ENCODE data around the gene FAM171A1.

Gene FAM171A1

GRCh38 chr10:15244635-15245197, 126.4 kb downstream of the FAM171A1 start:
- H3K4me3 ChIP-seq (ENCODE audit: low read depth, low read length): no peak overlapping the region
- DNase-seq (ENCODE audit: low read depth): no peak
- TF ChIP-seq CTCF (IDR thresholded peaks at IDR 0.05; ENCODE audit: low read depth, low read length, missing control alignments): no peak

GRCh38 chr10:15242261-15242840, 128.7 kb downstream of the FAM171A1 start:
- no peak overlapping the region for H3K4me3 ChIP-seq (ENCODE audit: low read depth, low read length)
- no peak for TF ChIP-seq CTCF (IDR thresholded peaks at IDR 0.05; ENCODE audit: low read depth, low read length, missing control alignments)
- DNase-seq (ENCODE audit: low read depth): no peak

DNA sequence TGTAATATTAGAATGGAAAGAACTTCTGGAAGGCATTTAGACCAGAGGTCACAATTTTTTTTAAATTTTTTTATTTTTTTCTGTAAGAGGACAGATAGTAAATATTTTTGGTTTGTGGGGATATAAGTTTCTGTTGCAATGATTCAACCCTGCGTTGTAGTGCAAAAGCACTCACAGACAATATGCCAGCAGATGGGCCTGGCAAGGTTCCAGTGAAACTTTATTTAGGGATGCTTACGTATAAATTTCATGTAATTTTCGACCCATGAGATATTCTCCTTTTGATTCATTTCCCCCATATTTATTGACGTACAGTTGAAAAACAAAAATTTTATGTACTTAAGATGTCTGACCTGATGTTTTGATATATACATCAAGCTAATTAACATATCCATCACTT, 129.8 kb downstream of the FAM171A1 start:
- no peak for DNase-seq (ENCODE audit: low read depth)
- TF ChIP-seq CTCF (IDR thresholded peaks at IDR 0.05; ENCODE audit: low read depth, low read length, missing control alignments): no peak
- no peak overlapping the region for H3K4me3 ChIP-seq (ENCODE audit: low read depth, low read length)

DNA sequence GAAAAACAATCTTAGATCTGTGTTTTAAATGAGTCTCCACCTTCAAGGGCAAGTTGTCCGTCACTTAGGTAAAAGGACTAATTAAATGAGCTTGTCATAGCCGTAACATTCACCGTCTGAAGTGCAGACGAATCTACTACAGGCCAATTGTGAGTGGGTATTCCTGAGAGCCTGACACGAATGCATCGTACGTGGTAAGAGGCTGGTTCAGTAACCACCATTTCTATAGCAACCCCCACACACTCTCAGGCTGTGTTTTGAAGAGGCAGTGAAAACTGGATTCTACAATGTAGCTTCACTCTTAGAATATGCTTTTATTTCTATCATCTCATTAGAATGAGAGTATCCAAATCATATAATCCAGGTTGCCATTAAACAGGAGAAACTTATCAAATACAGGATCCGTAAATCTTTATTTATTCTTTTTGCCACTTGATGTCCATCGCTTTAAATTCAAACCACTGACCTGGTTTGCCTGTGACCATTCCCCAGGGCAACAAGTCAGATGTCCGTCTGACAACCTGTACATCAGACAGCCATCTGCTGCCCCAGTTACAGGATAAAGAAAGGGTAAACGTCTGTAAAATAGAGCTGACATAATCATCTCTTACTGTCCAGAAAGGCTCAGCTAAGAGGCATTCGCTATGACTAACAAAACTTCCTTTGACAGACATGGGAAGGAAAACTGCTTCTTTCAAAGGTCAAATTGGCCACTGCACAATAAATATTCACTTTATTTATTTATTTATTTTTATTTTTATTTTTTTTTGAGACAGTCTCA, 132.3 kb downstream of the FAM171A1 start:
- no peak for TF ChIP-seq CTCF (IDR thresholded peaks at IDR 0.05; ENCODE audit: low read depth, low read length, missing control alignments)
- no peak overlapping the region for H3K4me3 ChIP-seq (ENCODE audit: low read depth, low read length)
- no peak for DNase-seq (ENCODE audit: low read depth)

GRCh38 chr10:15237351-15237750, 133.7 kb downstream of the FAM171A1 start:
- no peak for DNase-seq (ENCODE audit: low read depth)
- H3K4me3 ChIP-seq (ENCODE audit: low read depth, low read length): no peak overlapping the region
- no peak for TF ChIP-seq CTCF (IDR thresholded peaks at IDR 0.05; ENCODE audit: low read depth, low read length, missing control alignments)

- TF ChIP-seq CTCF (IDR thresholded peaks at IDR 0.05; ENCODE audit: low read depth, low read length, missing control alignments): no peak
- no peak for DNase-seq (ENCODE audit: low read depth)
- no peak overlapping the region for H3K4me3 ChIP-seq (ENCODE audit: low read depth, low read length)
Measured at GRCh38 chr10:15236340-15236739, 134.7 kb downstream of the FAM171A1 start.
